HAP-1 (cell line): ENCODE measurements around the gene ABHD15.
A peak's percentile ranks its signal among the peaks of the same experiment; 100 is the strongest.
"Not testable (repeated sequence)": the region's sequence is repeated elsewhere in the genome, so short reads cannot be mapped to it uniquely, and the experiment has no call there.

Source experiments
- DNase-seq, 2 experiments: peaks; one replicate each; pipeline ENCODE4 v3.0.0-alpha.2; 2016 to 2020; ENCODE audit warnings: low spot score in 2 of 2
- H3K27me3 ChIP-seq: fragments of 250-450 bp; sonication (Bioruptor Pico); 2 replicates; pipeline ENCODE4 v1.5.1; 2020; ENCODE audit warnings: low read depth, mild to moderate bottlenecking, moderate library complexity
- H3K36me3 ChIP-seq: fragments of 250-450 bp; sonication (Bioruptor Pico); replicated peaks from 2 replicates; pipeline ENCODE4 v1.5.1; 2020; ENCODE audit warnings: mild to moderate bottlenecking
- H3K4me1 ChIP-seq: fragments of 250-450 bp; sonication (Bioruptor Pico); 2 replicates; pipeline ENCODE4 v1.5.1; 2020; ENCODE audit warnings: mild to moderate bottlenecking
- H3K4me3 ChIP-seq: fragments of 250-450 bp; sonication (Bioruptor Pico); 2 replicates; pipeline ENCODE4 v1.5.1; 2020; ENCODE audit warnings: mild to moderate bottlenecking, moderate library complexity
- H3K9me3 ChIP-seq: fragments of 250-450 bp; sonication (Bioruptor Pico); 2 replicates; pipeline ENCODE4 v1.5.1; 2020; ENCODE audit warnings: mild to moderate bottlenecking, moderate library complexity
- in situ Hi-C: fragments of 300-500 bp; cut with MboI; formaldehyde crosslinking; loops from 3 replicates; pipeline ENCODE4 v1.14.3; 2020; ENCODE audit warnings: low sequenced_read_pairs, inconsistent platforms, mixed read lengths

ABHD15 gene

DNA sequence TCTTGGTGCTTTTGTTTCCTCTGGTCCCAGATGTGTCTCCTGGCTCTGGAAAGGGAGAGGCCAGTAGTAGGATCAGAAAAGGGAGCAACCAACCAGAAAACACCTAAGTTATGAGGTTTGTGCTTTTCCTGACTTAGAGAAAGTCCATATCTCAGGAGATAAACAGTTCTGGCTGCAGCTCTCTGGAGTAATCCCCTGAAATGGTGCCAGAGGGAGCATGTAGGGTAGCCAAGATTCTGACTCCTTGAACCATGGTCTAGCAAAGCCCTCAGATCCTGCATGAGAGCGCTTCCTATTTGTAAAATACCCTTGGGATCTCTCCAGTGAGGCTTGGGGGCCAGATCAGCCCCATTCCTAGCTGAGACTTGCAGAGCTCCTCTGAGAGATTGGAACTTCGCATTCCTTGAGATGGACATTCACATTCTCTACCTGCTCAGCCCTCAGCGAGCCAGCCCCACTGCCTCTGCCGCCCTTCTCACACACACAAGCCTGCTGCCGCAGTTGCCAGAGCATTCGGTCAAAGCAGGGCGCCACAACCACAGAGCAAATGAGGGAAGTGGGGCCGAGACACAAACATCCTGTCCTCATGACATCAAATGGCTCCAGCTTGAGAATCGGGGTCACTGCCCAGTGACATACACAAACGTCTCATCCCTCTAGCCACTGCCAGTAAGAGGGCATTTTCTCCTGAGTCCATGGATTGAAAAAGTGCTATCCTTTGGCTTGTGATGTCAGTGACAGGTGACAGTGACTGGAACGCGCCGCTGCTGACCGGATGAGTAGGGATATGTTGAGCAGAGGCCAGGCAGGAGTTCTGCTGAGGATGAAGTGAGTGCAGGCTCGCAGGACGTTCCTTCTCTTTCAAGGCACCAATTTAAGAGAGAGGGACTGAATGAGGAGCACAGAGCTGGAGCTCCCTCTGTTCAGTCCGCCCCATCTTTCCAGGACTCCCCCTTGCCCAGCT, 5.0 kb downstream of the ABHD15 start:
- H3K27me3 ChIP-seq: no peaks in the 10 kb centered on the region
- peaks cover 22% of the 10 kb centered on the region for H3K36me3 ChIP-seq
- no peak overlapping the region for H3K4me3 ChIP-seq
- no peaks in the 10 kb centered on the region for H3K9me3 ChIP-seq
- DNase-seq: no peak
- in situ Hi-C loops: no loop called here
- H3K4me1 ChIP-seq: peaks cover 12% of the 10 kb centered on the region

DNA sequence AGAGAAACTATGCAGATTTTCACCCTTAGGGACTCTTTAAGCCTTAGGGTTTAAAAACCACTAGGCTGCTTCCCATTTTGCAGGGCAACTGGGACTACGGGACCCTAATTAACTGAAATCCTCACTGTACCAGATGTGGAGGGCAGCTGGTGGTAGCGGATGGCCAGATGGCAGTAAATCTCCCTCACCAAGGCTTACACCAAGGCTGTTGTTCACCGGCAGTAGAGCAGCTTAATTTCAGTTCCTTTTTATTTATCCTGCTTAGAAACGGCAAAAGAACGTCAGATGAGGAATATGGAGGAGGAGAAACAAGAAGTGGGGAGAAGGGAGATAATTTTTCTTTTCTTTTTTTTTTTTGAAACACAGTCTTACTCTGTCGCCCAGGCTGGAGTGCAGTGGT, 6.5 kb downstream of the ABHD15 start:
- no peaks in the 10 kb centered on the region for H3K27me3 ChIP-seq

DNA sequence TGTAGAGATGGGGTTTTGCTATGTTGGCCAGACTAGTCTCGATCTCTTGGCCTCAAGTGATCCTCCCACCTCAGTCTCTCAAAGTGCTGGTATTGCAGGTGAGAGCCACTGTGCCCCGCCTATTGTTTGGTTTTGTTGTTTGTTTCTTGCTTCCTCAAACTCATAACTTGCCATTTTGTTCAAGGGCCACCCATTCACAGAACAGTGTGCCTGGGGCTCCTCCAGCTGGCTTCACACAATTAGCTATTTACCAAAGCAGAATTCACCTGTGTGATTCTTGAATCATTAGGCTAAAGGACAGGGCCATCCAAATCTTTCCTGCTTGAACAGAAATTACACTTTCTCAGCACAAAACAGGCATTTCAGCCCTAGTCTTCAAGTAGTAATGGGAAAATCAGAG, 7.2 kb downstream of the ABHD15 start:
- H3K4me1 ChIP-seq: peaks cover 3% of the 10 kb centered on the region
- in situ Hi-C loops: no loop called here

More for the DNA sequence above, 6.5 kb downstream of the ABHD15 start:
- H3K9me3 ChIP-seq: no peaks in the 10 kb centered on the region
- H3K36me3 ChIP-seq: peaks cover 22% of the 10 kb centered on the region
- in situ Hi-C loops: no loop called here
- H3K4me3 ChIP-seq: no peak overlapping the region
- no peak for DNase-seq
- H3K4me1 ChIP-seq: peaks cover 9% of the 10 kb centered on the region

DNA sequence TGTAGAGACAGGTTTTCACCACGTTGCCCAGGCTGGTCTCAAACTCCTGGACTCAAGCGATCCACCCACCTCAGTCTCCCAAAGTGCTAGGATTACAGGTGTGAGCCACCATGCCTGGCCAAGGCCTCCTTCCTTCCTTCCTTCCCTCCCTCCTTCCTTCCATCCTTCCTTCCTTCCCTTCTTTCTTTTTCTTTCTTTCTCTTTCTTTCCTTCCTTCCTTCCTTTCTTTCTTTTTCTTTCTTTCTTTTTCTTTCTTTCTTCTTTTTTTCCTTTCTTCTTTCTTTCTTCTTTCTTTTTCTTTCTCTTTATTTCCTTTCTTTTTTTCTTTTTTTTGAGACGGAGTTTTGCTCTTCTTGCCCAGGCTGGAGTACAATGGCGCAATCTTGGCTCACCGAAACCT, 8.7 kb downstream of the ABHD15 start:
- H3K4me3 ChIP-seq, DNase-seq, H3K4me1 ChIP-seq, H3K9me3 ChIP-seq, in situ Hi-C loops, H3K27me3 ChIP-seq: not testable (repeated sequence)
- peaks cover 17% of the 10 kb centered on the region for H3K36me3 ChIP-seq

More for the DNA sequence above, 7.2 kb downstream of the ABHD15 start:
- no peaks in the 10 kb centered on the region for H3K9me3 ChIP-seq
- no peaks in the 10 kb centered on the region for H3K27me3 ChIP-seq
- no peak overlapping the region for H3K4me3 ChIP-seq
- H3K36me3 ChIP-seq: peaks cover 22% of the 10 kb centered on the region
- no peak for DNase-seq

DNA sequence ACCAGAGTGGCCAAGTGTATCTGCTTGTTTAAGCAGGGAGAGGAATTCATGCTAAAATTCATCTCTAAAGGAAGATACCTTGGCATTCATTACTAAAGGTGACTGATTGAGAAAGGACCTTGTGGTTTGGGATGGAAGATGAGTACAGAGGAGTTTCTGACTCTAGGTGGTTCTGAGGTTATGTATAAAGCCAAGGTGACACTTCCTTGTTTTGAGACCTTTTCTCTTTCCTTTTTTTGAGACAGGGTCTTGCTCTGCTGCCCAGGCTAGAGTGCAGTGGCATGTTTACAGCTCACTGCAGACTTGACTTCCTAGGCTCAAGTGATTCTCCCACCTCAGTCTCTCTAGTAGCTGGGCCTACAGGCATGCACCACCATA, 9.1 kb downstream of the ABHD15 start:
- Histone ChIP-seq H3K36me3 (peaks cover 14% of the 10 kb centered on the region), H3K4me1 (no peaks in the 10 kb centered on the region), H3K27me3 (no peaks in the 10 kb centered on the region), H3K4me3 (no peak overlapping the region), H3K9me3 (no peaks in the 10 kb centered on the region)
- DNase-seq: no peak
- in situ Hi-C loops: no loop called here

DNA sequence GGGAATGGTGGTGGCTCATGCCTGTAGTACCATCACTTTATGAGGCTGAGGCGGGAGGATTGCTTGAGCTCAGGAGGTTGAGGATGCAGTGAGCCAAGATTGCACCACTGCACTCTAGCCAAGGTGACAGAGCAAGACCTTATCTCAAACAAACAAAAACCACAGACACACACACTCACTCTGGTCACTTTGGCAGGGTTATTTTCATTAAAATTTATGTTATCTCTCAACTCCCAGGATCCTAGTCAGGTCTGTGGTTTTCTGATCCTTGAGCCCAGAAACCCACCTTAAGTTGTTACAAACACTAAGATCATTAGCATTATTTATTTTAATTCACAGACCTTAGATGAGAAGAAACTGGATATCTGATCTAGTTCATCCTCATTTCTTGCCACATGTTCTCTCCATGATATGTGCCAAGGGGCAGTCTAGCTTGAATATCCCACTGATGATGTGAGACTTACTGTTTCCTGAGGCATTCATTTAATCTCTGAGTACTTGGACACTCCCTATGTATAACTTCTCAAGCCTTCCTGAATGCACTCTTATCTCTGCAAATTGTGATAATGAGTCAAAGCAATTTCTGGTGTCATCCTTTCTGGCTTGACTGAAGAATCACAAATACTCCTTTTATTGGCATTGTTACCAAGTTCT, 9.6 kb downstream of the ABHD15 start:
- H3K4me1 ChIP-seq: no peaks in the 10 kb centered on the region
- no peak overlapping the region for H3K4me3 ChIP-seq
- H3K36me3 ChIP-seq: peaks cover 10% of the 10 kb centered on the region
- no peaks in the 10 kb centered on the region for H3K27me3 ChIP-seq
- no peak for DNase-seq
- no peaks in the 10 kb centered on the region for H3K9me3 ChIP-seq
- in situ Hi-C loops: no loop called here

DNA sequence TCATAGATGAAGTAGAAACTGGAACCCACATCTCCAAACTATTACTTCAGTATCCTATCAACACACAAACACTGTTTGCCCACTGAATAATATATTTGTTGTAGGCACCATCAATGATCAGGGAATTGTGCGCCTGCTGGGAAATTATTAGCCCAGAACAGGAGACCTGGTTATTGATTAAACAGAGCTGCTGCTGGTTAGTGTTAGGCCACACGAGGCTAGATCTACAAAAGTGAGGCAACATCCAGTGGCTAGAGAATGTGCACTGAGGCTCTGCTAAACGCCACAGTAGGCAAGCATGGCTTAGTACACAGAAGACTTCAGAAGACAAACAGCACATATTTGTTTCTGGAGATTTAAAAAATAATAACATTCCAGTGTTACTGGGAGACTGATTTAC, 11.0 kb downstream of the ABHD15 start:
- no peaks in the 10 kb centered on the region for H3K4me1 ChIP-seq
- in situ Hi-C loops: no loop called here
- DNase-seq: no peak

DNA sequence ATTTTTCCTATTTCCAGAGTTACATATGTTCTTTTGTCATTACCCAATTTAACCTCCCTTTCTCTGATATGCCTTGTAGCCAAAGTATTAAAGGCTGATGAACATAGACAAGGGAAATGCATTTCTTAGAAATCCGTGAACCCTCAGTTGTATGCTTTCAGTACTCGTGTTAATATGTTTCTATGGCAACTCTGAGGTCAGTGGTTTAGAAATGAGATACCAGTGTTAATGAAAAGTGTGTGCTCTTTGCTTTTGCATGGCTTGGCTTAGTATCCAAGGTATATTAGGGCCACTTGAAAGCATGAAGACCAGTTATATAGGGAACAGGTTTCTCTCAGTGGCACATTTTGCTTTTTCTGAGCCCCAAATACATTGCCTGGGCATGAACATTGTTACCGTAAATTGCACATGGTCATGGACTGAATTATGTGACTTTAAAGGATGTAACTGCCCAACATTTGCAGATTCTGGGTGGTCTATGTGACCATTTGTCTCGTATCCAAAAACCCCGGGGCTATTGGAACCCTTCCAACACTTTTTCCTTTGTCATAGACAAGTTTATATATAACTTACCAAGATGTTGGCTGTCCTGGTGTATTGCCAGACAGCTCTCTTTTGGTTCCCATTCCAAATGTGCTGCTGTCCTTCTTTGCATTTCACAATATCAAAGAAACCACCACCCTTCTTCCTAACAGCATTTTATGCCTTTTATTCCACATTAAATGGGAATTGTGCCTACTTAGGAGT, 17.5 kb downstream of the ABHD15 start:
- in situ Hi-C loops: no loop called here
- no peaks in the 10 kb centered on the region for H3K9me3 ChIP-seq
- no peaks in the 10 kb centered on the region; the same call in 1 of the 2 replicates for H3K36me3 ChIP-seq
- DNase-seq: peak; percentile 15 to 63
- H3K27me3 ChIP-seq: no peaks in the 10 kb centered on the region
- H3K4me3 ChIP-seq: no peak overlapping the region
- H3K4me1 ChIP-seq: 0 out of 2 replicates have a peak, but pooled peaks cover 2% of the 10 kb centered on the region

More for the DNA sequence above, 11.0 kb downstream of the ABHD15 start:
- Histone ChIP-seq H3K9me3 (no peaks in the 10 kb centered on the region), H3K36me3 (no peaks in the 10 kb centered on the region), H3K4me3 (no peak overlapping the region), H3K27me3 (no peaks in the 10 kb centered on the region)

DNA sequence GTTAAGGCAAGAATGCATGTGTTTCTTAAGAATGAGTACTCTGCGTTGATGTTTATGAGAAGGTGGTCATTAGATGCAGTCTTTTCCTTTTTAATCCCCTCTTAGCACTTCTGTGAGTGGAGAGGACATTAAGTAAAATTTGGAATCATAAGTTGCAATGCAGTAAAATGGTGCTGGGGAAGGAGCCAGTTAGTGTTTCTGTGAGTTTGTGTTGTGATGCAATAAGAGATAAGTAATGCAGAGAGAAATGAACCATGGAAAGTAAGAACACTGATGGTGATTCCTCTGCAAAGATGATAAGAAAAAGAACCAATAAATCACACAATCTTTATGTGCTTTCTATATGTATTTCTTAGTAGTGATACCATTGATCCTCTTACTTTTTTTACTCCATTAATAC, 20.0 kb downstream of the ABHD15 start:
- DNase-seq: no peak
- Histone ChIP-seq H3K4me3 (no peak overlapping the region), H3K9me3 (no peaks in the 10 kb centered on the region), H3K36me3 (peaks cover 18% of the 10 kb centered on the region), H3K27me3 (no peaks in the 10 kb centered on the region), H3K4me1 (0 out of 2 replicates have a peak, but pooled peaks cover 2% of the 10 kb centered on the region)
- in situ Hi-C loops: no loop called here

DNA sequence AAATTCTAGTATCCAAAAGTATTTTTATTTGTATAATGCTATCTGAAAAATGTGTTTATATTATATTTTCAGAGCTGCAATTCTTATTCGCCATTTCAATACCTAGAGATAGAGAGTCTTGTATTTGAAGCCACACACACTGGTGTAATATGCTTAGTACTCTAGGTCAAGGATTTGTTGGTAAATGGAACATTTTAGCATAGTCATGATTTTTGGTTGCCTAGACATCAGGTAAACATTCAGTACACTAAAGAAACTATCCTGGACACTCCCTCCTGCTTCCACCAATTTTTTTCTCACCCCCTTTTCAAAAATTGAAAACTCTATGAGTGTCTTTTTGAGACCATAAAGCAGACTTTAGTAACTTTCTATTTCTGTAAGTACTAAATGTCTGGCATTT, 20.8 kb downstream of the ABHD15 start:
- in situ Hi-C loops: no loop called here
- peaks cover 18% of the 10 kb centered on the region for H3K36me3 ChIP-seq

DNA sequence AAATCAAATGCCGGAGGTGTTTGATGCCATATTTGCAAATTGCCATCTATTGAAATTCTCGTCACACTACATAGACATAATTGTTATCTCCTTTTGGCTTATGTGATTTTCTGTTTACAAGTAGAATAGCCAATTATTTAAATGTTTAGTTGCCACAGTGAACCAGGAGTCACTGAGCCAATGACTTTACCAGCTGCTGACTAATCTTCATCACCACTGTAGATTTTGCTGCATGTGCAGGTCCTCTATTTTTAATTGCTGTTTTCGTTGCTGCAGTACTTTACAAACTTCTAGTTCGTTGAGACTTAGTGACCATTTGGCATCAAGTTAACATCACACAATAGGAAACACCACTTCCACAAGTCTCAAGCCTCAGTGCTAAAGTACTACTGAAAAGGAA, 22.8 kb downstream of the ABHD15 start:
- Histone ChIP-seq H3K4me3 (no peak overlapping the region), H3K36me3 (peaks cover 18% of the 10 kb centered on the region), H3K4me1 (0 out of 2 replicates have a peak, but pooled peaks cover 2% of the 10 kb centered on the region), H3K27me3 (no peaks in the 10 kb centered on the region), H3K9me3 (no peaks in the 10 kb centered on the region)
- in situ Hi-C loops: no loop called here
- no peak for DNase-seq

More for the DNA sequence above, 20.8 kb downstream of the ABHD15 start:
- no peak for DNase-seq
- Histone ChIP-seq H3K4me1 (0 out of 2 replicates have a peak, but pooled peaks cover 2% of the 10 kb centered on the region), H3K27me3 (no peaks in the 10 kb centered on the region), H3K9me3 (no peaks in the 10 kb centered on the region), H3K4me3 (no peak overlapping the region)

DNA sequence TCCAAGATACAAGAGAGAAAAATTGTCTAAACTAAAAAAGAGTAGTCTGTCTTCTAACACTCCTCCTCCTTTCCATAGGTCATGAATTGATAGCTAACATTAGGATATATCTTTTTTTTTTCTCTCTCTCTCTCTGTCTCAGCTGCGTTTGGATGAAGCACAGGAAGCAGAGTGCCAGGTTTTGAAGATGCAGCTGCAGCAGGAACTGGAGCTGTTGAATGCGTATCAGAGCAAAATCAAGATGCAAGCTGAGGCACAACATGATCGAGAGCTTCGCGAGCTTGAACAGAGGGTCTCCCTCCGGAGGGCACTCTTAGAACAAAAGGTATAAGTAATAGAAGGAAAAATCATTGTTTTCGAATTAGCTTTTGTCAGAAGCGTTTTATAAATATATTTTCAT, 32.9 kb downstream of the ABHD15 start:
- H3K36me3 ChIP-seq: peaks cover 61% of the 10 kb centered on the region
- in situ Hi-C loops: loop anchor here (10.0 kb wide), 1 partner anchor 159 kb away; no protein-coding TSS in a partner anchor
- no peaks in the 10 kb centered on the region for H3K4me1 ChIP-seq
- H3K4me3 ChIP-seq: no peak overlapping the region
- H3K27me3 ChIP-seq: no peaks in the 10 kb centered on the region
- no peak for DNase-seq
- no peaks in the 10 kb centered on the region for H3K9me3 ChIP-seq

DNA sequence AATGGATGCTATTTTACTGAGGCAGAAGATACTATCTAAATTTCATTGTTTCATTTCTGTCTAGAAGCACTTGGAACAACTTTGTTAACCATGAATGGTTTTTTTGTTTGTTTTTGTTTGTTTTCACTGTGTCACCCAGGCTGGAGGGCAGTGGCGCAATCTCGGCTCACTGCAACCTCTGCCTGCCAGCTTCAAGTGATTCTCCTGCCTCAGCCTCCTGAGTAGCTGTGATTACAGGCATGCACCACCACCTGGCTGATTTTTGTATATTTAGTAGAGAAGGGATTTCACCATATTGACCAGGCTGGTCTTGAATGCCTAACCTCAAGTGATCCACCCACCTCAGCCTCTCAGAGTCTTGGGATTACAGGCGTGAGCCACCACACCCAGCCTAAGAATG, 40.5 kb downstream of the ABHD15 start:
- in situ Hi-C loops: no loop called here
- Histone ChIP-seq H3K4me3 (no peak overlapping the region), H3K4me1 (no peaks in the 10 kb centered on the region), H3K27me3 (no peaks in the 10 kb centered on the region), H3K36me3 (peaks cover 36% of the 10 kb centered on the region), H3K9me3 (no peaks in the 10 kb centered on the region)
- DNase-seq: no peak
